ENCODE data around the gene DBNDD2.
A peak's percentile ranks its signal among the peaks of the same experiment; 100 is the strongest.

Gene DBNDD2

GRCh38 chr20:45407783-45408645, at the start of gene DBNDD2:
TSS of gene DBNDD2 (plus strand) at chr20:45408289. CDS start at chr20:45408468, 179 bp downstream.
- DNase-seq (ENCODE audit: low read depth): no peak

GRCh38 chr20:45359069-45359405, 49.1 kb upstream of the DBNDD2 start:
- no peak for DNase-seq (ENCODE audit: low read depth)

DNA sequence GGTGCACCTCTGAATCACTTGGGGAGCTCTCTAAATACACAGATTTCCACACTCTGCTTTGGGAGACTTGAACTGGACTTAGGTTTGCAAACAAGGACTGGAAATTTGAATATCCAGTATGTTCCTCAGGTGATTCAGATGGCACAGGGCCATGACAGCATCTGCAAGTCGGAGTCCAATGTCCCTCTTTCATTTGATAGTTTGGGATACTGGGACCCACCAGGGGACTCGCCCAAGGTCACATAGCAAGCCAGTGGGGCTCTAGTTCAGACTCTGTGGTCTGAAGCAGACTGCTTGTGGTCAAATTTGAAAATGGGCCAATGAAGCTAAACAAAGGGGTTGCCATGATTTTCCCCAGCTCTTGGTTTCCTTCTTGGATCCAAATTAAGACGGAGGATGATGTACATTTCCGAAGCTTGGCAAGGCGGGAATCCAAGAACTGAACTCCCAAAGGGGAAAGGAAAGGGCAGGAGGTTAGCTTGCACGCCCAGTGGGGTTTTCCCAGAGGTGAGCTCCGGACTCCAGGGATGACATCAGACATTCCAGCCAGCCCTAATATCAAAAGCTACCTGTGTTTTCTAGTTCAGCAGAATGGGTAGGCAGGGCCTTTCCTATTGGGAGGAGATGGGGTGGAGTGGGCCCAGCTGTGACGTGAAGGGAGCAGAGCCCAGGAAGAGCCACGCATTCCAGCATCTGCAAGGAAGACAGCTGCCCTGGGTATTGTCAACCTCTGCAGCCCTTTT, 48.5 kb upstream of the DBNDD2 start:
- DNase-seq (ENCODE audit: low read depth): no peak

DNA sequence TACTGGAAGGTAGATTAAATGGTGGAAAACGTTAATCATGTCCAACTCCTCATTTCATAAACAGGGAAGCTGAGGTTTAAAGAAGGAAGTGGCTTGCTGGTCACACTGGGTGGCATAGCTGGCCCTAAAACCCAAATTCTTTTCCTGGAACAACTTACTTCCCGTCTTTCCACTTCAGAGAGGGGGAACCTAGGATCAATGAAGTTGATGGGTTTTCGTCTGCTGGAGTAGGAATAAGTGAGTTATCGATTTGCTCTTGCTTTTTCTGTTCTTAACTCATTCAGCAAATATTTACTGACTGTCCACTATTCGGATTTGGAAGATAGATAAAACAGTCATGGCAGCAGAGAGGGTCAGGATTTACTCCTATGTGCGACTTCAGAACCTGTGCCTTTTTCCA, 46.3 kb upstream of the DBNDD2 start:
- no peak for DNase-seq (ENCODE audit: low read depth)

GRCh38 chr20:45362804-45363610, 45.1 kb upstream of the DBNDD2 start, which contains the start of gene SYS1:
TSS of gene SYS1 (plus strand) at chr20:45363156. CDS start at chr20:45363532, 376 bp downstream.
- DNase-seq (ENCODE audit: low read depth): peak; percentile 98

- no peak for DNase-seq (ENCODE audit: low read depth)
Measured at GRCh38 chr20:45363611-45364492, 44.2 kb upstream of the DBNDD2 start.

GRCh38 chr20:45365444-45365970, 42.6 kb upstream of the DBNDD2 start:
- no peak for DNase-seq (ENCODE audit: low read depth)

DNA sequence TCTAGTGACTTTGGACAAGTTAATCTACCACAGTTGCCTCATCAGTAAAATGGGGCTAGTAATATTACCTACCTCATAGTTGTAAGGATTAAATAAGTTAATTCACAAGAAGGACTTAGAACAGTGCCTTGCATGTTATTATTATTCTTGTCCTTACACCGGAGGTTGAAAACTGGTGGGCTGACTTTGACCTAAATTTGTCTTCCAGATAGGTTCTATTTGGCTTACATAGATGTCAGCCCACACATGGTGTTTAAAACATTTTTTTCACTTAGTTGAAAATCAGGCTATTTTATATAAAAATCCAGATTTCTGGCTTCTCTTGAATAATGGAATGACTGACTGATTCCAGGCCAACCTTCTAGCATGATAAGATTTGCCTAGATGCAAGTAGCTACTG, 41.9 kb upstream of the DBNDD2 start:
- no peak for DNase-seq (ENCODE audit: low read depth)

DNA sequence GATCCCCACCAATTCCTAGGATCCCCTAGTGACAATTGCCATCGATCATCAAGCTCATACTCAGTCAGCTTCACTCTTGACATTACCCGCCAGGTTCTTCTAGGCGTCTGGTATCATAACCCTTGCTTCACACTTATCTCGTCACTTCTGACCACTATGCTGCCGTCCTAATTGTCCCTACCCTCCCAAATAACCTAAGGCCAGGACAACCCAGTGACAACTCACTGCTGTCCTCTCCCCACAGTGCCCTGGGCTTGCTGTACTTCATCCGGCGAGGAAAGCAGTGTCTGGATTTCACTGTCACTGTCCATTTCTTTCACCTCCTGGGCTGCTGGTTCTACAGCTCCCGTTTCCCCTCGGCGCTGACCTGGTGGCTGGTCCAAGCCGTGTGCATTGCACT, 41.5 kb upstream of the DBNDD2 start:
- DNase-seq (ENCODE audit: low read depth): no peak

DNA sequence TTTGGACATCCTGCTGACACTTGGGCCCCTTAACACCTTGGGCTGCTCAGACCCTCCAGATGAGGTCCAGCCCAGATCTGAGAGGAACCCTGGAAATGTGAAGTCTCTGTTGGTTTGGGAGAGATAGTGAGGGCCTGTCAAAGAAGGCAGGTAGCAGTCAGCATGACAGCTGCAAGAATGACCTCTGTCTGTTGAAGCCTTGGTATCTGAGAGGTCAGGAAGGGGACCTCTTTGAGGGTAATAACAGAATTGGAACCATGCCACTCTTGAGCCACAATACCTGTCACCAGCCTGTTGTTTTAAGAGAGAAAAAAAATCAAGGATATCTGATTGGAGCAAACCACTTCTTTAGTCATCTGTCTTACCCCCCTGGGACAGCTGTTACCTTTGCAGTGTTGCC, 41.0 kb upstream of the DBNDD2 start:
- DNase-seq (ENCODE audit: low read depth): no peak

- no peak for DNase-seq (ENCODE audit: low read depth)
Measured at GRCh38 chr20:45368221-45368980, 39.7 kb upstream of the DBNDD2 start.

DNA sequence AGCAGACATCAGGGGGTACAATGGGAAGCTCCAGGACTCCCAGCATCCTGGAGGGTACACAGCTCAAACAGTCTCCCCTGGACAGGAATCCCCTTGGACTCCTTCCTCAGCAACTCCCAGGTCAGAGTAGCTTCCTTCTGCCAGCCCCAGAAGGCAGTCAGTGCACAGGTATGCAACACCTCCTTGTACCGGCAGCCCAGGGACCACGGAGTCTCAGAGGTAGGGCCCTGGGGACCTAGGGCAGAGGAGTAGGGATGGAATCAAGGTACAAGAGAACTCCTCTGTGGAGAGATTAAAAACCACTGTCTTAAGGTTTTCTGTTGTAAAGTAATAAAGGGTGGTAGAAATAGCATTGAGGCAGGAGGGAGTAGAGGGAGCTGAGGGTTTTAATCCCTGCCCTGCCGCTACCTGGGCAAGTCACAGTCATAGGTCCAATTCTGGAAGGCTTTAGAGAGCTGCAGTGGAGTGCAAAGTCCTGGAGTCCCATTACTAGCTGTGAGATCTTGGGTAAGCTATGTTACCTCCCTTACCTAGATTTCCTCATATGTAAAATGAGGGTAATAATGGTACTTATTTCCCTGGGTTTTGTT, 37.4 kb upstream of the DBNDD2 start:
- DNase-seq (ENCODE audit: low read depth): no peak

DNA sequence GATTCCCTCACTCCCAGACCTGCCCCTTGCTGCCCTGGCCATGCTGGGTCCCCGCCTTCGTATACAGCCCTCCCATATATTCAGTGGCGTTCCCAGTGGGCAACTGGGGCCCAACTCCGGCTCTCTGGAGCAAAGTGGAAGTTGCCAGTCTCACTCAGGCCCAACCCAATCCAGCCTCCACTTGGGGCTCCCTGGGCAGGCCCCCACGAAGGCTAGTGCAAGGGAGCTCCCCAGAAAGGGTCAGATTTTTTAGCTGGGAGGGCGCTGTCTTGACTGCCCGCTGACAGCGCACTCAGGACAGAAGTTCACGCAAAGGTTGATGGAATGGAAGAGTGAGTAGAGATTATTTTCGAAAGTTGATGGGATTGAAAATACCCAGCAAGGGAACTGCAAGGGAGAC, 35.8 kb upstream of the DBNDD2 start:
- DNase-seq (ENCODE audit: low read depth): no peak

DNA sequence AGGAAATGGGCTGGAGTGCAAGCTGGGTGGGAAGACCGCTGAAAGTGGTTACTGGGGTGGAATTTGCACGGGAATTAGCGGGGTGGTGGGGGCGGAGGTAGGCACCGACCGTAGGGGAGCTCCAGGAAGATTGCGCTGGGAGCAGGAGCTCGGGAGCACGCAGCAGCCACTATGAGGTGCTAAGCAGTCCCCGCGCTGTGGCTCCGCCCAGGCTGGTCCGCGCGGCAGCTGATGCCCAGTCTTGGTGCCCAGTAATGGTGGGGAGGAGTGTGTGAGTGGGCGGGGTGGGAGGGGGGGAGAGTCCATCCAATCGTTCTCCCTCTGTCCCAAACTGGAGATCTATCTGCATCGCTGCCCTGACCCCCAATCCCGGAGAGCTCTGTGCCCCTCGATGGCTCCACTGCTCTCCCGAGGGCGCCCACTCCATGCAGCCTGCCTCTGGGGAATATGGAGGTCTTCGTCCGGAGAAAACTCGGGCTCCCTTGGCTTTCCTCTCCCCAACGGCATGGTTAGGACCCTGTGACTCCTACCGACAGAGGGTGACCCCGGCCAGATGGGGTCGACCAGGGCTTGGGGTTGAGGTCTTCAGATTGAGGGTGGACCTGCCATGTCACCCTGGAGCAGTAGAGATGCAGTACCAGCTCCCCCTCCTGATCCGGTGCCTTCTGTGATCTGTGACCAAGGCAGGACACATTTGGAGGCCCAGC, 35.3 kb upstream of the DBNDD2 start:
- no peak for DNase-seq (ENCODE audit: low read depth)

GRCh38 chr20:45373353-45374100, 34.6 kb upstream of the DBNDD2 start:
- peak; percentile 85 for DNase-seq (ENCODE audit: low read depth)

DNA sequence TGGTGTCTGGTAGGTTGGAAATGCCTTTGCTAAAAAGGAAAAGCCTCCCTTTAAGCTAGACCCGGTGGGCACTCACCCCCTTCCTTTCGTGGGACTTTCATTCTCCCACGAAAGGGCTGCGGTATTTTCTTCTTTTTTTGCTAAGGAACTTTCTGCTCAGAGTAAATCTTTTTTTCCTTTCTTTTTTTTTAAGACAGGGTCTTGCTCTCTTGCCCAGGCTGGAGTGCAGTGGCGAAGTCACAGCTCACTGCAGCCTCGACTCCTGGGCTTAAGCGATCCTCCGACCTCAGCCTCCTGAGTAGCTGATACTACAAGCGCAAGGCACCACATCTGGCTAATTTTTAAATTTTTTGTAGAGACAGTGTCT, 34.0 kb upstream of the DBNDD2 start:
- DNase-seq (ENCODE audit: low read depth): no peak

GRCh38 chr20:45374966-45375365, 33.1 kb upstream of the DBNDD2 start:
- DNase-seq (ENCODE audit: low read depth): no peak

DNA sequence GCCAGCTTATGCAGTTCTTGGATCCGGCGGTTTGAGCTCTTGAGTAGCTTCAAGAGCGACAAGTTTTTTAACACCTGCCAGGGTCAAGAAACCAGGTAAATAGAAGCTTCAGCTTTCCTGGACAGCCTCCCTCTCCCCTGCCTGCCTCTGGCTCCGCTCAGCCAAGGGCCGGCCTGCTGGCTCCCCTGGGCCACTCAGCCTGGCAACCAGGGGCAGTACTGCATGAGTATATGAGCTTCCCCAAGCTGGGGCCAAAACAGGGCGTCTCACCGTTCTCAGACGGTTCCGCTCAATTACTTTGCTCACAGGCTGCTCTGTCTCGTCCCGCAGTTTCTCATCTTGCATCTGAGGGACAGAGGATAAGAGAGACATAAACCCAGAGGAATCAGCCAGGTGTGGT, 30.8 kb upstream of the DBNDD2 start:
- no peak for DNase-seq (ENCODE audit: low read depth)

GRCh38 chr20:45378191-45378590, 29.9 kb upstream of the DBNDD2 start, which contains the start of gene TP53TG5:
TSS of gene TP53TG5 (minus strand) at chr20:45378325. CDS start at chr20:45378236, 89 bp downstream.
- DNase-seq (ENCODE audit: low read depth): no peak

All from activated T-cell treated with anti-CD3 and anti-CD28 coated beads for 24 hours (primary cell).